Pancreas (tissue), 10 donors: Measurements from ENCODE around the gene TNXB. TPM values are rescaled to one million over a fixed set of nuclear protein-coding genes. Genes with fewer than 3 reads are reported as not detected.
"Not testable (repeated sequence)": the region's sequence is repeated elsewhere in the genome, so short reads cannot be mapped to it uniquely, and the experiment has no call there.

Experiments used
- ATAC-seq, 4 donors: fragments of 200-7000 bp; cut with Tn5 transposase; one replicate each; pipeline versions ENCODE4 v1.8.0 to v1.9.1; 2020; ENCODE audit warnings: mild to moderate bottlenecking in 4 of 4, moderate library complexity in 4 of 4
- DNase-seq, 6 donors: peaks; one replicate each; pipeline ENCODE4 v3.0.0-alpha.2; 2020
- FAIRE-seq: peaks from 2 replicates; lab custom pipeline; 2012; peaks lifted over from hg19 to GRCh38; lab: Jason Lieb, UNC
- H3K27ac ChIP-seq, 4 donors: fragments of 200-600 bp; sonication (generic); 1 replicate in 3 of 4; 2 replicates in 1 of 4; pipeline versions ENCODE4 v1.5.0 to v1.8.0; 2020
- H3K27me3 ChIP-seq, 4 donors: fragments of 200-600 bp; one replicate each; pipeline ENCODE4 v1.8.0; 2021
- H3K36me3 ChIP-seq, 3 donors: fragments of 200-600 bp; sonication (generic) in 1 of 3; one replicate each; pipeline versions ENCODE4 v1.5.0 to v1.8.0; 2020 to 2021
- H3K4me1 ChIP-seq, 3 donors: fragments of 200-600 bp; one replicate each; pipeline ENCODE4 v1.8.0; 2021
- H3K4me3 ChIP-seq, 4 donors: fragments of 200-600 bp; sonication (generic) in 2 of 4; one replicate each; pipeline versions ENCODE4 v1.5.0 to v1.8.0; 2020 to 2021
- H3K9me3 ChIP-seq, 4 donors: fragments of 200-600 bp; one replicate each; pipeline ENCODE4 v1.8.0; 2021
- CTCF ChIP-seq, 4 donors: fragments of 200-600 bp; sonication (generic) in 3 of 4; IDR thresholded peaks; one replicate each; pipeline versions ENCODE4 v1.5.0 to v1.8.0; 2021; ENCODE audit warnings: antibody characterized with exemption in 4 of 4
- WGBS, 2 donors: extraction: QIAGEN DNeasy Blood & Tissue Kit; methylation state at CpG; one replicate each; pipeline ENCODE4 v1.1.7; 2013; 5-methylcytosine and 5-hydroxymethylcytosine counted together
- intact Hi-C, 3 donors: fragments of 100-400 bp; cut with DNase I; formaldehyde crosslinking; loops; one replicate each; pipeline versions ENCODE4 v1.11.1 to v1.14.2; 2022
- polyA plus RNA-seq, 2 donors: library from polyadenylated mRNA; stranded (reverse); fragments of 200-250 nt; gene quantifications; one replicate each; pipeline ENCODE4 v1.2.3, GENCODE V29; 2013
- total RNA-seq, 6 donors: library from RNA; stranded (reverse); fragmentation: NEBNext Ultra II Directional in 4 of 6; extraction: Animal tissue kit (Norgen Biotek cat#: 25700) in 4 of 6; gene quantifications; one replicate each; pipeline versions ENCODE4 v1.2.1 to v1.2.4, GENCODE V29; 2021 to 2023
- donor health status: healthy with polysubstance abuse.
- donor health status: DM: no; HTN: no; CAD: no; lungs with moderate emphysema.
- donor health status: DM: no; HTN: no; CAD: no.
- donor health status: control.
- donor health status: control.
- donor health status: Bipolar disorder and iron deficiency.
- donor health status: DM: yes; HTN: yes; CAD: no.
- donor health status: DM: no; HTN: no; CAD: no.
- donor health status: DM: no; HTN: no; CAD: no.
- donor health status: DM: yes; HTN: yes; CAD: no.

The TNXB gene
- total and polyA plus RNA-seq, 8 donors, result 5.2 to 18.6 (median 9.9) TPM

- ATAC-seq (peak in 2 of 4 donors; percentile 54 to 59), DNase-seq (no peak), FAIRE-seq (no peak)
- Histone ChIP-seq H3K9me3 (no peaks in the 10 kb centered on the region), H3K36me3 (no peaks in the 10 kb centered on the region), H3K4me3 (no peak overlapping the region), H3K4me1 (no peaks in the 10 kb centered on the region), H3K27ac (no peak overlapping the region), H3K27me3 (no peaks in the 10 kb centered on the region)
- intact Hi-C loops, result no loop called here
- 57 to 68% methylated on average over 16 of the region's 16 CpGs for WGBS, 2 donors
- TF ChIP-seq CTCF (IDR thresholded peaks at IDR 0.05), result no peak
These were observed 38.2 kb downstream of the TNXB start for GRCh38 chr6:32070814-32071543.

- FAIRE-seq (no peak), ATAC-seq (no peak)
- no peak for TF ChIP-seq CTCF (IDR thresholded peaks at IDR 0.05)
These were observed 39.1 kb downstream of the TNXB start for GRCh38 chr6:32069878-32070515.

GRCh38 chr6:32069460-32069859, 39.7 kb downstream of the TNXB start:
- H3K4me3 ChIP-seq, result no peak overlapping the region
- DNase-seq (no peak), ATAC-seq (no peak), FAIRE-seq (no peak)
- H3K36me3 ChIP-seq, result no peaks in the 10 kb centered on the region
- H3K27me3 ChIP-seq, result no peaks in the 10 kb centered on the region
- no peak overlapping the region for H3K27ac ChIP-seq
- H3K4me1 ChIP-seq, result no peaks in the 10 kb centered on the region
- no peaks in the 10 kb centered on the region for H3K9me3 ChIP-seq
- 64 to 79% methylated on average over 17 of the region's 17 CpGs for WGBS, 2 donors
- no peak for TF ChIP-seq CTCF (IDR thresholded peaks at IDR 0.05)
- intact Hi-C loops, result no loop called here

More at GRCh38 chr6:32069878-32070515, 39.1 kb downstream of the TNXB start:
- H3K27me3 ChIP-seq, result no peaks in the 10 kb centered on the region
- no peak for DNase-seq
- WGBS, 2 donors, result 51 to 57% methylated on average over 24 of the region's 24 CpGs
- intact Hi-C loops, result no loop called here
- no peaks in the 10 kb centered on the region for H3K9me3 ChIP-seq
- no peak overlapping the region for H3K27ac ChIP-seq
- H3K4me3 ChIP-seq, result no peak overlapping the region
- no peaks in the 10 kb centered on the region for H3K4me1 ChIP-seq
- no peaks in the 10 kb centered on the region for H3K36me3 ChIP-seq

- no peak for FAIRE-seq
- ATAC-seq, result no peak
- no peak for DNase-seq
- Histone ChIP-seq H3K36me3 (no peaks in the 10 kb centered on the region), H3K27me3 (no peaks in the 10 kb centered on the region), H3K27ac (no peak overlapping the region), H3K4me3 (no peak overlapping the region), H3K4me1 (no peaks in the 10 kb centered on the region), H3K9me3 (no peaks in the 10 kb centered on the region)
- intact Hi-C loops, result no loop called here
- 70 to 73% methylated on average over 14 of the region's 14 CpGs for WGBS, 2 donors
- TF ChIP-seq CTCF (IDR thresholded peaks at IDR 0.05), result no peak
These were observed 40.3 kb downstream of the TNXB start for GRCh38 chr6:32068867-32069266.

- FAIRE-seq, H3K9me3 ChIP-seq, intact Hi-C loops, H3K4me3 ChIP-seq, H3K36me3 ChIP-seq, DNase-seq, ATAC-seq, H3K4me1 ChIP-seq, H3K27me3 ChIP-seq, H3K27ac ChIP-seq: not testable (repeated sequence)
- 79 to 82% methylated on average over 13 of the region's 13 CpGs for WGBS, 2 donors
These were observed 40.8 kb downstream of the TNXB start for GRCh38 chr6:32068315-32068714.

- H3K9me3 ChIP-seq, H3K4me1 ChIP-seq, H3K36me3 ChIP-seq, intact Hi-C loops, FAIRE-seq, ATAC-seq, H3K27ac ChIP-seq, H3K27me3 ChIP-seq, DNase-seq, H3K4me3 ChIP-seq: not testable (repeated sequence)
- WGBS, 2 donors, result 84 to 87% methylated on average over 19 of the region's 19 CpGs
These were observed 41.6 kb downstream of the TNXB start for GRCh38 chr6:32067521-32067920.
